Esophagus muscularis mucosa (tissue), 4 donors: Measurements from ENCODE around the gene DEPDC1B. TPM values are rescaled to one million over a fixed set of nuclear protein-coding genes. Genes with fewer than 3 reads are reported as not detected.
"Not testable (repeated sequence)": the region's sequence is repeated elsewhere in the genome, so short reads cannot be mapped to it uniquely, and the experiment has no call there.

Experiments used
- DNase-seq: peaks from one replicate; pipeline ENCODE4 v3.0.0-alpha.2; 2017; ENCODE audit errors: extremely low spot score
- H3K27ac ChIP-seq, 4 donors: fragments of 200-600 bp; sonication (generic); replicated peaks in 1 of 4; 1 replicate in 3 of 4; 2 replicates in 1 of 4; pipeline ENCODE4 v1.5.1; 2016 to 2019; ENCODE audit warnings: mild to moderate bottlenecking in 1 of 4
- H3K27me3 ChIP-seq, 4 donors: fragments of 200-600 bp; sonication (generic); one replicate each; pipeline versions ENCODE4 v1.5.1 to v1.6.0; 2016 to 2019
- H3K36me3 ChIP-seq, 4 donors: fragments of 200-600 bp; sonication (generic); one replicate each; pipeline ENCODE4 v1.5.1; 2016 to 2019
- H3K4me1 ChIP-seq, 4 donors: fragments of 200-600 bp; sonication (generic); one replicate each; pipeline ENCODE4 v1.5.1; 2016 to 2019
- H3K4me3 ChIP-seq, 4 donors: fragments of 200-600 bp; sonication (generic); 1 replicate in 2 of 4; 2 replicates in 2 of 4; pipeline ENCODE4 v1.5.1; 2016 to 2019; ENCODE audit warnings: mild to moderate bottlenecking in 4 of 4, moderate library complexity in 1 of 4
- H3K9me3 ChIP-seq, 4 donors: fragments of 200-600 bp; sonication (generic); 1 replicate in 3 of 4; 2 replicates in 1 of 4; pipeline ENCODE4 v1.5.1; 2016 to 2019
- CTCF ChIP-seq, 3 experiments: fragments of 200-600 bp in 2 of 3; fragments of 450-650 bp in 1 of 3; sonication (generic) in 2 of 3; IDR thresholded peaks; one replicate each; pipeline ENCODE4 v1.5.1; 2017 to 2019; ENCODE audit warnings: antibody characterized with exemption in 3 of 3, mild to moderate bottlenecking in 2 of 3, moderate library complexity in 1 of 3
- EP300 ChIP-seq: sonication (generic); formaldehyde crosslinking; IDR thresholded peaks from one replicate; pipeline ENCODE4 v1.6.1; 2017; ENCODE audit warnings: antibody characterized with exemption
- POLR2A ChIP-seq: fragments of 450-650 bp; IDR thresholded peaks from one replicate; pipeline ENCODE4 v1.6.1; 2017; ENCODE audit warnings: antibody characterized with exemption, moderate library complexity, mild to moderate bottlenecking, low read depth
- POLR2AphosphoS5 ChIP-seq, 2 donors: sonication (generic); formaldehyde crosslinking; IDR thresholded peaks; one replicate each; pipeline ENCODE4 v1.6.1; 2017; ENCODE audit warnings: antibody characterized with exemption in 2 of 2
- WGBS: methylation state at CpG from one replicate; pipeline ENCODE4 v1.1.5; 2018; 5-methylcytosine and 5-hydroxymethylcytosine counted together
- intact Hi-C: fragments of 100-400 bp; cut with DNase I; formaldehyde crosslinking; loops from one replicate; pipeline ENCODE4 v1.15.1; 2023
- total RNA-seq, 4 donors: library from RNA; depleted of rRNA; stranded (reverse); fragments of >200 nt; gene quantifications; one replicate each; pipeline versions ENCODE4 v1.1.0 to v1.2.1, GENCODE V29; 2016

Gene DEPDC1B
- total RNA-seq, 4 donors from 2014 or later: 0.17 to 0.57 (median 0.42) TPM; not detected in 1

- no peak for DNase-seq
- no peaks in the 10 kb centered on the region for H3K4me1 ChIP-seq
- intact Hi-C loops: no loop called here
- WGBS: 75% methylated on average over 6 of the region's 6 CpGs
- H3K9me3 ChIP-seq: no peaks in the 10 kb centered on the region
- no peak for TF ChIP-seq POLR2A
- no peak for TF ChIP-seq EP300
- TF ChIP-seq CTCF (IDR thresholded peaks at IDR 0.05): no peak
- TF ChIP-seq POLR2AphosphoS5 (IDR thresholded peaks at IDR 0.05): no peak
- H3K4me3 ChIP-seq: no peak overlapping the region
- no peaks in the 10 kb centered on the region for H3K27me3 ChIP-seq
- no peaks in the 10 kb centered on the region for H3K36me3 ChIP-seq
- no peak overlapping the region for H3K27ac ChIP-seq
These were observed 22.4 kb upstream of the DEPDC1B start for GRCh38 chr5:60722416-60722815.

- Histone ChIP-seq H3K4me3 (no peak overlapping the region), H3K36me3 (no peaks in the 10 kb centered on the region), H3K4me1 (no peaks in the 10 kb centered on the region), H3K27ac (no peak overlapping the region), H3K9me3 (no peaks in the 10 kb centered on the region), H3K27me3 (no peaks in the 10 kb centered on the region)
- intact Hi-C loops: no loop called here
- DNase-seq: no peak
- TF ChIP-seq CTCF (IDR thresholded peaks at IDR 0.05) (no peak), EP300 (no peak), POLR2A (no peak), POLR2AphosphoS5 (IDR thresholded peaks at IDR 0.05) (no peak)
These were observed 19.4 kb upstream of the DEPDC1B start for GRCh38 chr5:60719329-60719728.

GRCh38 chr5:60718166-60718892 is 18.4 kb upstream of the DEPDC1B start:
- H3K27me3 ChIP-seq: no peaks in the 10 kb centered on the region
- intact Hi-C loops: no loop called here
- WGBS: 90% methylated on average over 3 of the region's 3 CpGs
- no peaks in the 10 kb centered on the region for H3K9me3 ChIP-seq
- DNase-seq: no peak
- H3K4me1 ChIP-seq: no peaks in the 10 kb centered on the region
- no peak overlapping the region for H3K4me3 ChIP-seq
- no peaks in the 10 kb centered on the region for H3K36me3 ChIP-seq
- H3K27ac ChIP-seq: no peak overlapping the region
- no peak for TF ChIP-seq POLR2A
- TF ChIP-seq CTCF (IDR thresholded peaks at IDR 0.05): no peak
- TF ChIP-seq EP300: no peak
- TF ChIP-seq POLR2AphosphoS5 (IDR thresholded peaks at IDR 0.05): no peak

GRCh38 chr5:60715201-60715928 is 15.4 kb upstream of the DEPDC1B start:
- WGBS: no CpG with 5 or more reads among the region's 3 CpGs
- H3K4me1 ChIP-seq, H3K9me3 ChIP-seq, H3K36me3 ChIP-seq, H3K4me3 ChIP-seq, H3K27me3 ChIP-seq, DNase-seq, H3K27ac ChIP-seq, intact Hi-C loops: not testable (repeated sequence)

- Histone ChIP-seq H3K4me1 (no peaks in the 10 kb centered on the region), H3K9me3 (no peaks in the 10 kb centered on the region), H3K27me3 (no peaks in the 10 kb centered on the region), H3K36me3 (no peaks in the 10 kb centered on the region), H3K27ac (no peak overlapping the region), H3K4me3 (no peak overlapping the region)
- 85% methylated on average over 5 of the region's 5 CpGs for WGBS
- TF ChIP-seq CTCF (IDR thresholded peaks at IDR 0.05): no peak
- no peak for TF ChIP-seq POLR2A
- no peak for TF ChIP-seq POLR2AphosphoS5 (IDR thresholded peaks at IDR 0.05)
- no peak for DNase-seq
- intact Hi-C loops: no loop called here
These were observed 13.0 kb upstream of the DEPDC1B start for GRCh38 chr5:60712950-60713349.

GRCh38 chr5:60711892-60712291 is 11.9 kb upstream of the DEPDC1B start:
- H3K36me3 ChIP-seq, DNase-seq, intact Hi-C loops, H3K27ac ChIP-seq, H3K4me1 ChIP-seq, H3K9me3 ChIP-seq, H3K27me3 ChIP-seq, H3K4me3 ChIP-seq: not testable (repeated sequence)
- 89% methylated on average over 3 of the region's 3 CpGs for WGBS
